Measurements from ENCODE around the gene COMTD1. TPM values are rescaled to one million over a fixed set of nuclear protein-coding genes. Genes with fewer than 3 reads are reported as not detected.

The COMTD1 gene
- total and polyA plus RNA-seq, 10 of the 15 experiments (the other 5 are each of a cell fraction or from before 2014, with no cell fraction given), result 0.39 to 64.3 (median 26.0) TPM

DNA sequence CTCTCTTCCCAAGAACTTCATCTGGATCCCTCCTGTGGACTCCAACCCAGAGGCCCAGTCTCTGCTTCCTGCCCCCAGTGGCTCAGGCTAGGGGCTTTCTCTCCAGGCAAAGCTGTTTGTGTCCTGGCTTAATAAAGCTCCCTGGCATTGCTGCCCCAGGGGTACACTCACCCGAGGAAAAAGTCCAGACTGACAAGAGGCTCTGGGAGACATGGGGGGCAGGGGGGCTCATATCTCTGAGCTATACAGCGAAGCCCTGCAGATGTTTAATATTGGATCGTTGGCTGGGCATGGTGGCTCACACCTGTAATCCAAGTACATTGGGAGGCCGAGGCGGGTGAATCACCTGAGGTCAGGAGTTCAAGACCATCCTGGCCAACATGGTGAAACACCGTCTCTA lies 10.7 kb upstream of the COMTD1 start:
- RAD21 ChIA-PET (ENCODE audit: unreplicated experiment), result no interaction called here
- in situ Hi-C loops (cut with MboI) (no loop called here), intact Hi-C loops (cut with micrococcal nuclease; ENCODE audit: unreplicated experiment) (no loop called here)
- POLR2A ChIA-PET, result no interaction called here
- no peak overlapping the region for H3K27ac ChIP-seq (ENCODE audit: control insufficient read depth, insufficient read depth)
- H3K27me3 ChIP-seq (replicated peaks in 1 of 2; ENCODE audit: control insufficient read depth in 2 of 2, insufficient read depth in 2 of 2, low read length in 1 of 2), result no peaks in the 10 kb centered on the region
- no peaks in the 10 kb centered on the region for H3K36me3 ChIP-seq (ENCODE audit: control insufficient read depth in 2 of 2, insufficient read depth in 2 of 2, low read length in 1 of 2)
- H3K4me2 ChIP-seq (ENCODE audit: control insufficient read depth, insufficient read depth), result no peak overlapping the region
- 28% methylated on average over 6 of the region's 6 CpGs for WGBS (ENCODE audit: insufficient coverage, insufficient replicate concordance, low lambda C conversion rate, missing lambda C conversion rate)
- H3K9ac ChIP-seq (ENCODE audit: control insufficient read depth, insufficient read depth, low read length), result no peak overlapping the region
- CTCF ChIA-PET, result interaction anchor here (0.7 kb wide), 1 partner anchor 12 kb away, joined by 3 read pairs; no protein-coding TSS in a partner anchor
- no TSS peak for BruUV-seq (replicated peaks)
- FAIRE-seq (no peak), ATAC-seq (no peak), DNase-seq (ENCODE audit: low read depth, low spot score) (no peak)
- no peaks in the 10 kb centered on the region; the same call in 1 of the 2 replicates for H4K20me1 ChIP-seq (ENCODE audit: control insufficient read depth, insufficient read depth)
- H3K79me2 ChIP-seq (ENCODE audit: control insufficient read depth, insufficient read depth, low read length), result no peaks in the 10 kb centered on the region
- H2AFZ ChIP-seq (ENCODE audit: control insufficient read depth, low read depth, low read length), result no peak overlapping the region
- H3K4me3 ChIP-seq, result no peak overlapping the region
- no peaks in the 10 kb centered on the region for H3K4me1 ChIP-seq (ENCODE audit: control insufficient read depth, insufficient read depth, low read length)
- no peaks in the 10 kb centered on the region for H3K9me3 ChIP-seq (replicated peaks; ENCODE audit: control insufficient read depth, insufficient read depth, low read length)
- SMC1A ChIA-PET (ENCODE audit: uncharacterized antibody, unreplicated experiment), result interaction anchor here (1.3 kb wide), 1 partner anchor 58 kb away, joined by 4 read pairs; no protein-coding TSS in a partner anchor
- TF ChIP-seq E2F8 (IDR thresholded peaks at IDR 0.05; ENCODE audit: low read depth, partially characterized antibody) (no peak), TCF3 (IDR thresholded peaks at IDR 0.05; ENCODE audit: borderline replicate concordance, insufficient read depth, low read depth, low read length) (no peak), RUNX3 (IDR thresholded peaks at IDR 0.05; ENCODE audit: low read length) (no peak), RFX5 (IDR thresholded peaks at IDR 0.05; ENCODE audit: low read depth, low read length) (no peak), IRF4 (IDR thresholded peaks at IDR 0.05; ENCODE audit: low read depth, low read length) (no peak), SMAD5 (IDR thresholded peaks at IDR 0.05; ENCODE audit: low read depth) (no peak), PAX5 (IDR thresholded peaks at IDR 0.05; ENCODE audit: borderline replicate concordance, low read depth, low read length) (no peak), NFXL1 (IDR thresholded peaks at IDR 0.05; ENCODE audit: borderline replicate concordance) (no peak), SMC3 (IDR thresholded peaks at IDR 0.05; ENCODE audit: borderline replicate concordance, low read length) (no peak), MXI1 (IDR thresholded peaks at IDR 0.05; ENCODE audit: low read depth, low read length) (no peak), SRF (IDR thresholded peaks at IDR 0.05; ENCODE audit: low read depth in 2 of 2, low read length in 2 of 2) (no peak), USF2 (IDR thresholded peaks at IDR 0.05; ENCODE audit: borderline replicate concordance, low read depth, low read length) (no peak), MYC (IDR thresholded peaks at IDR 0.05; ENCODE audit: insufficient read depth, insufficient read length, insufficient replicate concordance, low read length, severe bottlenecking) (no peak), LARP7 (IDR thresholded peaks at IDR 0.05) (no peak), POLR2AphosphoS5 (IDR thresholded peaks at IDR 0.05; ENCODE audit: low read length) (no peak), BCL3 (IDR thresholded peaks at IDR 0.05; ENCODE audit: borderline replicate concordance, insufficient read depth, low read depth, low read length, poor library complexity, severe bottlenecking) (no peak)
- TF ChIP-seq, protein P1, sequence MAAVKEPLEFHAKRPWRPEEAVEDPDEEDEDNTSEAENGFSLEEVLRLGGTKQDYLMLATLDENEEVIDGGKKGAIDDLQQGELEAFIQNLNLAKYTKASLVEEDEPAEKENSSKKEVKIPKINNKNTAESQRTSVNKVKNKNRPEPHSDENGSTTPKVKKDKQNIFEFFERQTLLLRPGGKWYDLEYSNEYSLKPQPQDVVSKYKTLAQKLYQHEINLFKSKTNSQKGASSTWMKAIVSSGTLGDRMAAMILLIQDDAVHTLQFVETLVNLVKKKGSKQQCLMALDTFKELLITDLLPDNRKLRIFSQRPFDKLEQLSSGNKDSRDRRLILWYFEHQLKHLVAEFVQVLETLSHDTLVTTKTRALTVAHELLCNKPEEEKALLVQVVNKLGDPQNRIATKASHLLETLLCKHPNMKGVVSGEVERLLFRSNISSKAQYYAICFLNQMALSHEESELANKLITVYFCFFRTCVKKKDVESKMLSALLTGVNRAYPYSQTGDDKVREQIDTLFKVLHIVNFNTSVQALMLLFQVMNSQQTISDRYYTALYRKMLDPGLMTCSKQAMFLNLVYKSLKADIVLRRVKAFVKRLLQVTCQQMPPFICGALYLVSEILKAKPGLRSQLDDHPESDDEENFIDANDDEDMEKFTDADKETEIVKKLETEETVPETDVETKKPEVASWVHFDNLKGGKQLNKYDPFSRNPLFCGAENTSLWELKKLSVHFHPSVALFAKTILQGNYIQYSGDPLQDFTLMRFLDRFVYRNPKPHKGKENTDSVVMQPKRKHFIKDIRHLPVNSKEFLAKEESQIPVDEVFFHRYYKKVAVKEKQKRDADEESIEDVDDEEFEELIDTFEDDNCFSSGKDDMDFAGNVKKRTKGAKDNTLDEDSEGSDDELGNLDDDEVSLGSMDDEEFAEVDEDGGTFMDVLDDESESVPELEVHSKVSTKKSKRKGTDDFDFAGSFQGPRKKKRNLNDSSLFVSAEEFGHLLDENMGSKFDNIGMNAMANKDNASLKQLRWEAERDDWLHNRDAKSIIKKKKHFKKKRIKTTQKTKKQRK (IDR thresholded peaks at IDR 0.05; ENCODE audit: low read depth, low read length), result no peak

Data from GM12878 (cell line).